IPS-18c (cell line): ENCODE results near the gene NR5A2.

Experiments
- H3K4me3 ChIP-seq: 2 replicates; pipeline ENCODE4 v1.7.0; 2013; ENCODE audit warnings: low read depth, mild to moderate bottlenecking, low read length, moderate library complexity; ENCODE audit not compliant: insufficient read depth
- H3K9me3 ChIP-seq: one replicate; pipeline ENCODE4 v1.6.1; 2013; ENCODE audit warnings: mild to moderate bottlenecking, low read length, moderate library complexity; ENCODE audit not compliant: control insufficient read depth, insufficient read depth

The NR5A2 gene

GRCh38 chr1:200194477-200194876 lies 167.0 kb downstream of the NR5A2 start:
- H3K9me3 ChIP-seq: no peaks in the 10 kb centered on the region
- no peak overlapping the region for H3K4me3 ChIP-seq

- no peak overlapping the region for H3K4me3 ChIP-seq
- H3K9me3 ChIP-seq: peaks cover 3% of the 10 kb centered on the region
These were observed 170.7 kb downstream of the NR5A2 start for GRCh38 chr1:200198236-200198635.

DNA sequence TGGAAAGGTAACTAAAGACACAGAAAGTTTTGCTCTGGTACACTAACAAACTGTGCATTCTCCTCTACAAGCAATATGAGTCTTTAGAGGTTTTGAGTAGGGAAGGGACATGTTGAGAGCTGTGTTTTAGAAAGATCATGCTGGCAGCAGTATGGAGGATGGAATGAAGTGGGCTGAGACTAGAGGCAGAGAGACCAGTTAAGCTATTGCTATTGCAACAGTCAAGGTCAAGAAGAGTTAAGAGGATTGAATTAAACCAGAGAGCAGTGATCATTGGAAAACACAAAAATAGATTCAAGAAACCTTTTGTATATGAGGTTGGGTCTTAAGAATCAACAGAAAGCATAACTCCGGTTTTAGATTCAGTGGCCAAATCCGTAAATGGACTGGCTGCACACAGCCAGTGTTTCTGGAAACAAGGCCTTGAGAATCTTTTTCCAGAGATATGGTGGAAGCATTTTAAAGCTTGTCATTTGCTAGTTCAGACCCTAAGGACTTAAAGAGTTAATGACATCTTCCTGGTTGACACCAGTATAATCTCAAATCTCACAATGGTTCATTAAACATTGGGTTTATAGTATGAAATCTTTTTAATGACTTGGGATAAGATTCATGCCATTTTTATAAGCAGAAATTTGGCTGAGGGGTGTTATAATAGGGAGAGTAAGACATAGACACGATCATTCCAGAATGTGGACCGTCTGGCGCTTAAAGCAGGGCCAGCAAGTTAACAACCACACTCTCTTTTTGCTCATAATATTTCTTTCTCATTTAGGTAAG lies 177.9 kb downstream of the NR5A2 start:
- H3K4me3 ChIP-seq: no peak overlapping the region
- peaks cover 3% of the 10 kb centered on the region for H3K9me3 ChIP-seq

DNA sequence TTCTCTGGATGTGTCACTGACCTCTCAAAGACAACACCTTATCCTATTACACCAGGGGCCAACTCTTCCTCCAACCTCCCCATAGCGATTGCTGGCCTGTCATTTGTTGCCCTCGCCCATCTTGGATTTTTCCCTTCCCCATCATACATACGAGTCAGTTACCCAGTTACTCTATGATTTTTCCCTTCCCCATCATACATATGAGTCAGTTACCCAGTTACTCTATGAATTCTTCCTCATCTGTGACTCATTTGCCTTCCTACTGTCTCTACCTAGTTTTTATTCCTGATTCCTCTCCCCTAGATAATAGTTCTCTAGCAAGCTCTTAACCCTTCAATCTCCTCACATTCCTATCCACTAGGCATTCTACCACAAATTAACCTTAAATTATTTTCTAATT lies 178.8 kb downstream of the NR5A2 start:
- Histone ChIP-seq H3K4me3 (no peak overlapping the region), H3K9me3 (no peaks in the 10 kb centered on the region)

GRCh38 chr1:200206761-200207160 lies 179.3 kb downstream of the NR5A2 start:
- Histone ChIP-seq H3K9me3 (no peaks in the 10 kb centered on the region), H3K4me3 (no peak overlapping the region)

GRCh38 chr1:200207711-200208126 lies 180.2 kb downstream of the NR5A2 start:
- no peaks in the 10 kb centered on the region for H3K9me3 ChIP-seq
- H3K4me3 ChIP-seq: no peak overlapping the region

DNA sequence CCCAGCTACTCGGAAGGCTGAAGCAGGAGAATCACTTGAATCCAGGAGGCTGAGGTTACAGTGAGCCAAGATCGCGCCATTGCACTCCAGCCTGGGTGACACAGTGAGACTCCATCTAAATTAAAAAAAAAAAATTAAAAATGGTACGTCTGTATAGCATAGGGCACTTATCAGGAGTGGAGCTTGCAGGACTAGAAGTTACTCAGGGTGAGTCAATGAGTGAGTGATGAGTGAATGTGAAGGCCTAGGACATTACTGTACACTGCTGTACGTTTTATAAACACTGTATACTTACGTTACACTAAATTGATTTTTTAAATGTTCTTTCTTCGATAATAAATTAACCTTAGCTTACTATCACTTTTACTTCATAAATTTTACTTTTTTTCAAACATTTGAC lies 183.6 kb downstream of the NR5A2 start:
- no peaks in the 10 kb centered on the region for H3K9me3 ChIP-seq
- no peak overlapping the region for H3K4me3 ChIP-seq

GRCh38 chr1:200213392-200213791 lies 185.9 kb downstream of the NR5A2 start:
- no peaks in the 10 kb centered on the region for H3K9me3 ChIP-seq
- no peak overlapping the region for H3K4me3 ChIP-seq

- no peaks in the 10 kb centered on the region for H3K9me3 ChIP-seq
- H3K4me3 ChIP-seq: no peak overlapping the region
These were observed 186.4 kb downstream of the NR5A2 start for GRCh38 chr1:200213921-200214320.

GRCh38 chr1:200215350-200215749 lies 187.8 kb downstream of the NR5A2 start:
- H3K9me3 ChIP-seq: no peaks in the 10 kb centered on the region
- no peak overlapping the region for H3K4me3 ChIP-seq

DNA sequence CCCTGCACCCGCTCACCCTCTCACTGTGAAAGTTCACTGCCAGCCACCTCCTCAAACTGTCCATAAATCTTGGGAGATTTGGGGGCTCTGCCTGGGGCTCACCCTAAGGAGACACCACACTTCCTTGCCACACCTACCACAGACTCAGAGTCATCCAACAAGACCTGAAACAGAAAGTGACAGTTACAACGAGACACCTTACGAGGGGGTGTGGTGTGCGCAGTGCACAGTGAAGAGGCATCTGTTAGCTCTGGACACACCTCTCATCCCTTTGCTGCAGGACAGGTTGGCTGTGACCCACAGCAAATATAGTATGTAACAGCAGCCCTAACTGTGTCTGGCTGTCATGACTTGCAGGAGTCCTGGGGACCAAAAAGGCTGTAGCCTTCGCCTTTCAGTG lies 190.2 kb downstream of the NR5A2 start:
- H3K4me3 ChIP-seq: no peak overlapping the region
- no peaks in the 10 kb centered on the region for H3K9me3 ChIP-seq

GRCh38 chr1:200221614-200222282 lies 194.2 kb downstream of the NR5A2 start:
- Histone ChIP-seq H3K9me3 (no peaks in the 10 kb centered on the region), H3K4me3 (no peak overlapping the region)

DNA sequence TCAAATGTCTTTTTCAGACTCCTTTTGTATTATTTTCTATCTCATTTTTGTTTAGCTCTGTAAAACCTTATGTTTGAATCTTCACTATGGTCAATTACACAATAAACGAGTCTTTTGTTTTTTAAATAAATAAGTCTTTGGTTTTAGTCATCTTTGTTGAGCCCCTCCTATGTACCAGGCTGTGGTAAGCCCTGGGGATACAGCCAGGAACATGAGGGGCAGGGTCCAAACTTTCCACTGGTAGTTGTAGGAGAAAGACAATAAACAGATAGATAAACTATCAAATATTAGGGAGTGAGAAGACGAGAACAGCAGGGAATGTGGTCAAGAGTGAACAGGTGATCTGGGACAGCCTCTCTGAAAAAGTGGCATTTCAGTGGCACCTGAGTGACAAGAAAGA lies 195.7 kb downstream of the NR5A2 start:
- Histone ChIP-seq H3K4me3 (no peak overlapping the region), H3K9me3 (no peaks in the 10 kb centered on the region)

DNA sequence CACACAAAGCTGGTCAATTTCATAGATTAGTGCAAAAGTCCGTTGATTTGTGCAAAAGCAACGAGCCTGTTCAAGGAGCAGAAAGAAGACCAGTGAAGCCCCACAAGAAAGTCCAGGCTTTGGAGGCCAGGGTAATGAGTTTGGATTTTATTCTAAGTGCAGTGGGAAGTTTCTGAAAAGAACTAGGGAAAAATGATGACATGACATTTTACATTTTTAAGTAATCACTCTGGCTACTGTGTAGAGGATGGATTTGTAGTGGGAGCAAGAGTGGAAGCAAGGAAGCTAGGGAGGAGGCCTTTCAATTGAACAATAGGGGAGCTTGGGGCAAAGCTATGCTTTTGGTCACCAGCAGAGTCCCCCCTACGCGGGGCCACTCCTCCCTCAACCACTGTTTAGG lies 196.1 kb downstream of the NR5A2 start:
- H3K9me3 ChIP-seq: no peaks in the 10 kb centered on the region
- H3K4me3 ChIP-seq: no peak overlapping the region

- Histone ChIP-seq H3K4me3 (no peak overlapping the region), H3K9me3 (no peaks in the 10 kb centered on the region)
These were observed 196.8 kb downstream of the NR5A2 start for GRCh38 chr1:200224315-200224714.

GRCh38 chr1:200226268-200226968 lies 198.9 kb downstream of the NR5A2 start:
- H3K9me3 ChIP-seq: no peaks in the 10 kb centered on the region
- no peak overlapping the region for H3K4me3 ChIP-seq

GRCh38 chr1:200226969-200227303 lies 199.4 kb downstream of the NR5A2 start:
- H3K9me3 ChIP-seq: no peaks in the 10 kb centered on the region
- H3K4me3 ChIP-seq: no peak overlapping the region
